ENCODE measurements around the gene ERC2.

The ERC2 gene

DNA sequence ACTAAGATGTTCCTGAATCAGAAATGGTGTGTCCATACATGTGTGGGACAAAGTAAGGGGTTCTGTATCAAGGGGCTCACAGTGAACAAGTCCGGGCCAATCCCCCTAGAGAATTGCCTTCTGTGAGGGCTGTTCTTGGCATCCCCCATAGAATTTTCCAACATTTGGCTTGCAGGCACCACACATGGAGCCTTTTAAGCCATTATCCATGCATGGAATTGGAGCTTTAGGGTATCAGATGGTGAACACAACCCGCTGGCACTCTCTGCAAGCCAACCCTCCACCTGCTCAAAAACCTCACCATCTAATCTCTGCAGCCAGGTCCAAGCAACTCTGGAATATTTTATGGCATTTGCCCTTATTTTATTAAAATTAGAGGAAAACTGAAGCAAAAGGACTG, 278.7 kb downstream of the ERC2 start:
- peak; percentile 78 for DNase-seq (ENCODE audit: low spot score)

DNA sequence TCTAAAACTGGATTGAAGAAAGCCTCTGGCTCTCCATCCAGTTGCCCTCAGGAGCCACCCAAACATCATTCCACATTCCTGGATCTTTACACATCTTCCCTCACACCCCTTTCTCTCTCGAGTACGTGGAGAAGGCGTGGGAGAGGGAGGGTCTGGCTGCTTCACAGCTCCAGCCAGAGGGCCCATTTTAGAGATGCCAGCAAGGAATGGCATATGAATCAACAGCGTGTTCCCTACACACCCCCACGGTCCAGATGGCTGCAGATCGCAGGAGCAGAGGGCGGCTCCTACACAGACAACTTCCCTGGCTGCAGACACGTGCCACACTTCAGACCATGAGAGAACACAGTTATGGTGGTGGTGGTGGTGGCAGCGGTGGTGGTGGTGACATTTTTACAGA, 280.1 kb downstream of the ERC2 start:
- no peak for DNase-seq (ENCODE audit: low spot score)

DNA sequence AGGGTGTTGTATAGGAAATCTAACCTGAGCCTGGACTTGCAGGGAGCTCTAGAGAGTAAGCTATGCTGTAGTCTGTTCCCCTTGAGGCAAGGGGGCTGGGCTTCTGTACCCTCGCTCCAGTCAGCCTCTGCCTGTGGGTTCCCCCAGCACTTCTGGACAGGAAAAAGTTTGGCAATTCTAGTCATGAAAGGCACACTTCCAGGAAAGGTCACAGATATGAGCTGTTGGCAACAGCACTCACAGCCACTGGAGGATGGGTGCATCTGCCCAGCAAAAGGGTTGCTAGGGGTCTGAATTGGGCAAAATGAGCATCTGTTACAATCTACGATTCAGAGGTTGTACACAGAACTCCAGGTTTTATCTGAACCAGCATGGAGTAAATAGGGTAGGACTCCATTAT, 281.2 kb downstream of the ERC2 start:
- no peak for DNase-seq (ENCODE audit: low spot score)

DNA sequence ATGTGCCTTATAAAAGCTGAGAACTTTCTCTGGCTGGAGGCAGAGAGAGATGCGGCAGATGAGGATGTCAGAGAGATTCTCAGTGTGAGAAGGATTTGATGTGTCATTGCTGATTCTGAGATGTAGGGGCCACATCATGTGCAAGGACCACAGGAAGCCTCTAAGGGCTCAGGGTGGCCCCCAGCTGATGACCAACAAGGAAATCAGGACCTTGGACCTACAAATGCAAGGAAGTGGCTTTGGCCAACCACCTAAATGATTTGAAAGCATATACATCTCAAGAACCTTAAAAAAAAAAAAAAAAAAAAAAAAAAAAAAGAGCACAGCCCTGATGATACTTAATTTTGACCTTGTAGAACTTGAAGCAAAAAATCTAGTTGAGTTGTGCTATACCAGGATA, 282.4 kb downstream of the ERC2 start:
- no peak for DNase-seq (ENCODE audit: low spot score)

DNA sequence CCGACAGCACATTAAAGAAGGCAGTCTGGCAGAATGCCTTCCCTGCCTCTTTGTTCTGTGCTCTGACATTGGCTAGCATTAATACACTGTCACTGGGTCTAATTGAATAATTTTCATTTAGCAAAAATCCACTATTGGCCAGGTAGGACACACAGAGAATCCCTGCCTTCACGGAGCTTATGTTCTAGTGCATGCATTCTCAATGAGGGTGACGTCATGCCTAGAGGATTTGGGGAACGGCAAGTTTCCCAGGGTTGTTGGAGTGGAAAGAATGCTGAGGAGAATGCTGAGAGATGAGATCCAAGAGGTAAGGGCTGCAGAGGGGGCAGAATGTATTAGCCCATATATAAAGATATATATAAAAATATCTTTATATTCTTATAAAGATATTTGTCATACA, 284.7 kb downstream of the ERC2 start:
- DNase-seq (ENCODE audit: low spot score), result no peak

DNA sequence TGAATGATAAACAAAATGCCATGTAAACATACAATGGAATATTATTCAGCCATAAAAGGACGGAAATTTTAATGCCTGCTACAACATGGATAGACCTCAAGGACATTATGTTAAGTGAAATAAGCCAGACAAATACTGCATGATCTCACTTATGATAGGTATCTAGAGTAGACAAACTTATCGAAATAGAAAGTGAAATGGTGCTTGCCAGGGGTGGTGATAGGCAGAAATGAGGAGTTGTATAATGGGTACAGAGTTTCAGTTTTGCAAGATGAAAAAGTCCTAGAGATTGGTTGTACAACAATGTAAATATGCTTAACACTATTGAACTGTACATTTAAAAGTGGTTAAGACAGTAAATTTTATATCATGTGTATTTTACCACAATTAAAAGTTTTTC, 287.8 kb downstream of the ERC2 start:
- DNase-seq (ENCODE audit: low spot score), result no peak

DNA sequence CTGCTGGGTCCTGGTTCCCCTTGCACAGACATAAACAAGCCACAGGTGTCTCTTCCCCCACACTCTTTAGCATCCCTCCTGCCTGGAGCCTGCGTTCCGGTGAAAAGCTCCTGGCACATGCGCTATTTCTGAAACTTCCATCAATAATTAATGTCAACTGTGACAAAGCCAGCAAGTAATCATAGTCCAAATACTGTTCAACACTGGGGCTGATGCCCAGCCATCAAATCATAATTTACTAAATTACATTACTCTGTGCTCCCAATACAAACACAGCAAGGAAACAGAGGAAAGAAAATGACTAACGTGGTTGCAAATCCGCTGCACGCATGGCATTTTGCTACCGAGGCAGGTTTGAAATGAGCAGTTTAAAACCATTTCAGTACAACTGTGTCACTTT, 294.7 kb downstream of the ERC2 start:
- DNase-seq (ENCODE audit: low spot score), result no peak

DNA sequence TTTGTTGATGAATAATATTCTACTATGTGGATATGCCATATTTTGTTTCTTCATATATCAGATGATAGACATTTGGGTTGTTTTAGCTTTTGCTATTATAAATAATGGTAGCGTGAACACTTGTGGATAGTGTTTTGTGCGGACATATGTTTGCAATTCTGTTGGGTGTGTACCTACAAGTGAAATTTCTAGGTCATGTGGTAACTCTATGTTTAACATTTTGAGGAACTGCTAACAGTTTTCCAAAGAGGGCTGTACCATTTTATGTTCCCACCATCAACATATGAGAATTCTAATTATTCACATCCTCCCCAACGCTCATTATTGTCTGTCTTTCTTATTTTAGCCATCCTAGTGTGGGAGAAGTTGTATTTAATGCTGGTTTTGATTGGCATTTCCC, 303.8 kb downstream of the ERC2 start:
- DNase-seq (ENCODE audit: low spot score), result no peak

DNA sequence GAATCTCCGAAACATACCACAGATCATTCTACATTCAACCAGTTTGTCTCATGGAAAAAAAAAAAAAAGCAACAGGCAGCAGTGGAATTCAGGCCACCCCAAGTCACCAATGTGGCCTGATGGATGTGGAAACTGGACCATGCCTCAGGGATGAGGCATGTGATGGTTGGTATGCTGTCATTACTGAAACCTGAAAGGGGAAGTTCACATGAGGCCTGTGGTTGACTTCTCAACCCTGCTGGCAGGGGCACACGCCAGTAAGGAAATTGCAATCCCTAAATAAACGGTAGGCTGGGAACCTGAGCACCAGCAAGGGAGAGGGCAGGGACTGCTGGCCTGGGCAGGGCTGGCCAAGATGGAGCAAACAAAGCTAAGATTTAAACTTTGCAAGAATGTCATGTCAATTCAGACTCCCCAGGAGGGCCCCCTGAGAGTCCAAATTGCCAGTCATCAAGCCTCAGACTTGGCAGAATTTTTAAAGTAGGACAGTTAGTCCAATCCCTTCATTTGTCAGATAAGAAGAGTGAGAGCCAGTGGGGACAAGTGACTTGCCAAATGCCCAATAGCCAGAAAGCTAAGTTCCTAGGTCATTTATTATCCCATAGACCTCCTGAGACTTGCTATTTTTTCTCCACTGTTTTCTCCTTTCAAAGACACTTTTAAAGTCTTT, 310.4 kb downstream of the ERC2 start:
- DNase-seq (ENCODE audit: low spot score), result no peak

DNA sequence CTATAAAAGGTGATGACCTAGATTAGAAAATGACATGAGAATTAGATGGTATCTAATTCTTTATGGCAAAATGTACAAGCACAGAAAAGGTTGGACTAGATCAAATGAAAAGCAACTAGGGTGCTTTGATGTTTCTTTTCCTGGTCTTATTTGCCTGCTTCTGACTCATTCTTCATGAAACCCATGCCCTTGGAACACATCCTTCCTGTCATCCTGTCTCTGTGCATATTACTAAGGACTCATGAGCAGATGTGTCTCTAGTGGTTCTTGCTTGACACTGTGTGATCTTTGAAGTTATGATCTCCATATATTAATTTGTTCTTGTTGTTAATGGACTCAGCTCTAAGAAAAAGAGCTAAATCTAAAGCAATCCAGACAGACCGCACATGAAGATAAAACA, 314.0 kb downstream of the ERC2 start:
- no peak for DNase-seq (ENCODE audit: low spot score)

DNA sequence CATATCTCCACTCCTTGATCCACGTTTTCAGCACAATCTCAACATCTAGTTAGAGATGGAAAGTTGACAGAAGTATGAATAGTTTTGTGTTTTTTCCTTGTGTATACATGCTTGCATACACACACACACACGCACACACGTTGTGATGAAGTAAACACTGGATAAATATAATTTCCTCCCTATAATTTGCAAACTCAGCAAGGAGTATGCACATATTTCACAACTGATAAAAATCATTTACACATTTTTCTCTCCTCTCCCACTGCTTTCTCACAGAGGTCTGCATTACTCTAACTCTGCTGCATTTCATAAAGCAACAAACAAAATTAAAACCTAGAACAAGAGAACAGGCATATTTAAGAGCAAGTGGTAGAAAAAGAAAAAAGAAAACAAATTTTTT, 320.9 kb downstream of the ERC2 start:
- no peak for DNase-seq (ENCODE audit: low spot score)

DNA sequence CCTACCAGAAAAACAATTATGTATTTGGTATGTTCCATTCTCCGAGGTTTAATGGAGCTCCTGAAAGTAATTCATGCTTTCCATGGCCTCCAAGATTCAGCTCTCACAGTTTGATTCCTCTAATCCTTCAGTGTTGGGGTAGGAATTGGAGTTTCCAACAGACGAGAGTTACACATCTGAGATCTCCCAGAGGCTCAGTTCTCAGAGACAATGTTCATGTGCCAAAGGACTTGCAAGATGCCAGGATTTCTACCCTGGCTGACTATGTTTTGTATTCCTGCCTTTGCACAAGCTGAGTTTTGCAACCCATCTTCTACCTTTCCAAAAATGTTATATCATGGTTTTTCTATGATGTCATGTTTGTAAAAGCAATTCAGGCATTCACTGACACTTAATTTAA, 322.9 kb downstream of the ERC2 start:
- DNase-seq (ENCODE audit: low spot score), result no peak

DNA sequence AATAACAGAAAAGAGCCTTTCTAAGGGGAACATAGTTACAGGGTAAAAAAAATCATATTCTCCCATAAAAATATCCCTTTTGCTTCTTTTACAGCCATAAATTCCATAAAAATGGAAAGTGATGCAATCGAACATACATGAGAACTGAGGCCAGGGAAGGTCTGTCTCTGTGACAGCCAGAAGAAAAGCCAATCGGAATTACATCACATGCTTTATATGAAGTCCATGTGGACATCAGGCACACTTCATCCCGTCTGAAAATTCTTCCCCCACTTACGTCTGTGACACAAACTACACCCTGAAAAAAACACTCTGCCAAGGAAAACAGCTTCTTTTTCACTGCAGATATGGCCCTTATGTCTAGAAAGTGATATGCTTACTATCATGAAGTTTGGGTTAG, 323.5 kb downstream of the ERC2 start:
- DNase-seq (ENCODE audit: low spot score), result no peak

DNA sequence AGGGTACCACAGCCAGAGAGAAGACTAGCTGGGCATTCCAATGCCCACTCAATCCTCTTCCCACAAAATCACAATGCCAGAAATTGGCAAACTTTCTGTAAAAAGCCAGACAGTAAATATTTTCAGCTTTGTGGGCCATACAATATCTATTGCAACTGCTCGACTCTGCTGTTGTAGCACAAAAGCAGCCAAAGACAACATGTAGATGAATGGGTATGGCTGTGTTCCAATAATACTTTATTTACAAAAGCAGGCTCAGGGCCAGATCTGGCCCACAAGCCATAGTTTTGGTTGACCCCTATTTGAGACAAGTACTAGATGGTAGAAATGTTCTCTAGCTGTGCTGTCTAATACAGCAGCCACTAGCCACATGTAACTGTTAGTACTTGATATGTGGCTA, 330.9 kb downstream of the ERC2 start:
- DNase-seq (ENCODE audit: low spot score), result no peak

DNA sequence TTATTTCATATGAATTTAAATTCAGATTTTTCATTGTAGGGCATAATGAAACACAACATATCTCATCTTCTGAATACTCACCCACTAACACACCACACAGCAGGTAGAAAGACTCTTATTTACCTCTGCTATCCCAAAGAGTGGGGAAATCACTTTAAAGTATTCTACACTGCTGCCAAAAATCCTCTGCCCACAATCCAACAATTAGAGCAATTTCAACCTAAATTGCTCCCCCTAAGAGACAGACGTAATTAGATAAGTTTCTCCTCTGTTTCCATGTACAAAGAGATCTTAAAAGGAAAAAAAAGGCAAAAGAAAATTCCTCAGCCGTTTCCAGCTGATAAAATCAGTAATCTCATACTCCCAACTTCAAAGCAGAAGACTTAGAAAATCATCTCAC, 331.8 kb downstream of the ERC2 start:
- DNase-seq (ENCODE audit: low spot score), result no peak

DNA sequence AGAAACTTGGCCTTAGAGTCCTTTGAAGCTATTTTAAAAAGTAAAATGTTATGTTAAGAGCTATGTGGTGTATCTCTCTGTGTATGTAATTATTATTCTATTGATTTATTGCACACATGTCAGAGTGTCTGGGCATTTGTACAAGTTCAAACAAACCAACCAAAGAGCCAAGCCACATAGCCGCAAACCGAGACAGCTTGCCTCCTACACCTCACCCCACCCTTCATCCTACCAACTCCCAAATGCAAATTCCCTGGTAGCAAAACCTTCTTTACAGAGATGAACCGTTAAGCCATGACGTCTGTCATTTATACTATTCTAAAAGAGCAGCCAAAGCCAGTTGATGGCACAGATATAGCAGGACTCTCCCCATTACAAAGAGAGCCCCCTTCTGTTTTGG, 332.3 kb downstream of the ERC2 start:
- DNase-seq (ENCODE audit: low spot score), result no peak

DNA sequence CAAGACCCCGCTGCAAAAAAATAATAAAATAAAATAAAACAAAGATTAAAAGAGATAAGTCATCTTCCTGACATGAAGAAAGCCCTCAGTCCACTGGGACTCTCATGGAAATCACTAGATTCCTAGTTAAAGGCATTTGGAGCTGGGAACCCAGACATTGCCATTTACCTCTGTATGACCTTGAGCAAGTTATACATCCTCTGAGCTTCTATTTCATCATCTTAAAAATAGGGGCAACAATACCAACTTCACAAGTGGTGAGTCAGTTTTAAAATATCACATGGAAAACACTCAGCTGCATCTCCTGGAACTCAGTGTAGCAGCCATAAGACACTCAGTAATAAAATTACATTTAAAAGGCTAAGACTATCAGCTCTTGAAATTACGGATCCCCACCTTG, 334.8 kb downstream of the ERC2 start:
- no peak for DNase-seq (ENCODE audit: low spot score)

DNA sequence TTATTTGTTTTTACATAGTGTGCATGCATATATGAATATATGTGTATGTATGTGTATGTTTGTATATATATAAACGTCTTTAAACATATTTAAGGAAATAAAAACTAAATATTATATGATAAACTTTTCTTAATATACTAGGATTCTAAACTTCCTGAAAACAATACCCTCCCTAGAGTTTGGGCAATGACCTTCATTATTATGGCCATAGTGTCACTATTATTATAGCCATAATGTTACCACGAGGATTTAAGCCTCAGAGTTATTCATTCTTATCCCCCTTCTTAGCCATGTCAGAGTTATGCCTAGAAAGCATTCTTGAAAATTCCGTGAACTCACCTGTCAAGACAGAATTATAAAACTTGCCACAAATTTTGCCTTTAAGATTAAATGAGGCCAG, 335.5 kb downstream of the ERC2 start:
- no peak for DNase-seq (ENCODE audit: low spot score)

DNA sequence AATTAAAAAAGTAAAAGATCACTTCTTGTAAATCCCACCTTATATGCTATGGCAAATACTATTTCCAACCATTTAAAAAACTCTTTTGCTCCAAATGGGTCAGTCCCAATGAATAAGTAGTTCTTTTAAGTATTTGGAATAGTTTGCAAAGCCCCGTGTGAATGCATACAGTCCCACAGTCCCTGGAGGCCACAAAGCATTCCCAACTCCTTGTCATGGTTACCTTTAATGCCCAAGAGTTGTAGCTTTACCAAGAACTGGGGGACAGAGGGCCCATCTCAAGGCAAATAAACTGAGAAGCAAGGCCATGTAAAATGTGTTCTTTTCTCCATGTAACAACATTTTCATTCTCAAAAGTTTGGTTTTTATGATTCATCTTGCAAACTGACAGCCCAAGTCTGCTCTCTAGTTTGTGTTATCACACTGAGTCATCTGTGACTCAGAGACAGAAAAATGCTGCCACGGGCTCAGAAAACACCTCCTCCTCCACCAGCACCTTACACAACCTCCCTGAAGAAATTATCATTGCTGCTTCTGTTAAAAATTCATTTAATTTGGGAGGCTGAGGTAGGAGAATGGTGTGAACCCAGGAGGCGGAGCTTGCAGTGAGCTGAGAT, 336.2 kb downstream of the ERC2 start:
- no peak for DNase-seq (ENCODE audit: low spot score)

DNA sequence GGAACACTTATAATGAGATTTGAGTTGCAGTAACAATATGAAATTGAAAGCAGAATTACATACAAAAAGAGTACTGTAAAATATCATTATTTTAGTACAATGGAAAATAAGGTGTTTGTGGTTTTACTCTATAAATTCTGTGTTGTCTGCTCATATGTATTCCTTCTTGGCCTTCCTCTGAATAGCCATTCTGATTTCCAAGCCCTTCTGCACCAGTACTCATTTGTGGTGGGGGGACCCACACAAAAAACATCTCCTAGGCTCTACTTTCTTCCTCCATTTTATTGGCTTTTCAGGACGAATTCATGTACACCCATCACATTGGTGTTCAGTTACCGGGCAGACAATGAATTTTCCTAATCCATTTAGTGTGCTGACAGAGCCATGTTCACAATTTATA, 338.2 kb downstream of the ERC2 start:
- DNase-seq (ENCODE audit: low spot score), result no peak

DNA sequence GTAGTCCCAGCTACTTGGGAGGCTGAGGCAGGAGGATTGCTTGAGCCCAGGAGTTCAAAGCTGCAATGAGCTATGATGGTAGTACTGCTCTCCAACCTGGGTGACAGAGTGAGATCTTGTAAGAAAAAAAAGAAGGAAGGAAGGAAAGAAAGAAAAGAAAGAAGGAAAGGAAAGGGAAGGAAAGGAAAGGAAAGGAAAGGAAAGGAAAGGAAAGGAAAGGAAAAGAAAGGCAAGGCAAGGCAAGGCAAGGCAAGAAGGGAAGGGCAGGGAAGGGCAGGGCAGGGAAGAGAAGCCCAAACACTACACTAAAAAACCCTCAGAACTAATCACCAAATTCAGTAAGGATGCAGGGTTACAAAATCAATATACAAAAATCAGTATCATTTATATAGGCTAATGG, 341.6 kb downstream of the ERC2 start:
- no peak for DNase-seq (ENCODE audit: low spot score)

DNA sequence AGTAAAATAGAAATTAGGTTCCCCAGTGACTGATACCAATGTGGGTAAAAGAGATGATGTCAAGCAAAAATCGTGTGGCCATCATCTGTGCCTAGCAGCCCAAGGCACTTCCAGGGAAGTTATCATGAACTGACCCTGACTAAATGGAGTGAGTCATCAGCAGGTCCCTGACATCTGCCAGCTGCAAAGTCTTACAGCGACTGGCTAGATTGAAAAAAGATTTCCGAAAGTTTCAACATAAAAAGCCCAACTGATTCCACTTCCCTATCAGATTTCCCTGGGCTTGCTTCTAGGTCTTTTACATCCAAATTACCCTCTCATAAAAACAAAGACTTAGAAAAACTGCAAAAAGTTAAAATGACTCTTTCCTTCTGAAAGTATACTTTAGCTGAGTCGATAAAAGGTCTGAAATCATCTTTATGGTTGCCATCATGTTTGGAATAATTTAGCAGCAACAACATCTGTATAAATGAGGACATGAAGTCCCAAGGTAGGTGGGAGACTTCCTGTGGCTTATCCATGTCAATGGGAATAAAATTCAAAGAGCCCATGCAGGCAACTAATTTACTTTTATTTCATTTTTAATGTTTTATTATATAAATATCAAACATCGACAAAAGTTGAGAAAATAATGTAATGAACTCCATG, 342.8 kb downstream of the ERC2 start:
- no peak for DNase-seq (ENCODE audit: low spot score)

DNA sequence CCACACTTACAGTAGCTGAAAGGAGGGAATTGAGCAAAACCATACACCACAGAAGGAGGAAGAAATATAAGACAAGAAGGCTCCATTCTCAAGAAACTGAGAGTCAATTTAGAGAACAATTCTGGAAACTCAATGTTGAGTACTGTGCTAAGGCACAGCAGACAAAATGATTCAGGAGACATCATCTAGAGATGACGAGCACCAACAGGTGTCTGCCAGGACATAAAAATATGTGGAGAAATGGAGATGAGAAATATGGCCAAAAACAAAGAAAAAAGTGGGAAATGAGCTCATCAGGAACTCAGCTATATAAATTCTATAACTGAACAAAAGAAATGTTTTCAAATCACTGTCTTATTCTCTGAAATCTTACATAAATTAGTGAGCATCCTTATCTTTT, 343.7 kb downstream of the ERC2 start:
- no peak for DNase-seq (ENCODE audit: low spot score)

DNA sequence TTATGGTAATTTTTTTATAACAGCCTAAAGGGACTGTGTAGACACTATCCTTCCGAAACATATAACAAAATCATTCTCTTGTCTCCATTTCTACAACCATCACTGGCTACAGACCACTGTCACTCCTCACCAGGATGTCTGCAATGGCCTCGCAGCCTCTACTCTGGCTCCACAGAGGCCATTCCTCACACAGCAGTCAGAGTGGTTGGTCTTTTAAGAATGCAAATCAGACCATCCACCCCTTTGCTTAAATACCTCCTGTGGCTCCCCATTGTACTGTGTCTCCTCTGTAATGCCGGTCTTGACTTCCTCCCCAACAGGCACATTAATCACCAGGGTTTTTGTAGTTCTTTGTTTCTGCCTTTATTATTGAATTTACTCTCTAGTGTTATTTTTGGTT, 344.8 kb downstream of the ERC2 start:
- DNase-seq (ENCODE audit: low spot score), result no peak

Data from cerebellar cortex (tissue), 1 donor.